ENCODE results near the gene GSTM3. TPM values are rescaled to one million over a fixed set of nuclear protein-coding genes. Genes with fewer than 3 reads are reported as not detected.
A peak's percentile ranks its signal among the peaks of the same experiment; 100 is the strongest.

The GSTM3 gene
- total RNA-seq, 1 donor from 2014 or later, result 18.5 TPM

DNA sequence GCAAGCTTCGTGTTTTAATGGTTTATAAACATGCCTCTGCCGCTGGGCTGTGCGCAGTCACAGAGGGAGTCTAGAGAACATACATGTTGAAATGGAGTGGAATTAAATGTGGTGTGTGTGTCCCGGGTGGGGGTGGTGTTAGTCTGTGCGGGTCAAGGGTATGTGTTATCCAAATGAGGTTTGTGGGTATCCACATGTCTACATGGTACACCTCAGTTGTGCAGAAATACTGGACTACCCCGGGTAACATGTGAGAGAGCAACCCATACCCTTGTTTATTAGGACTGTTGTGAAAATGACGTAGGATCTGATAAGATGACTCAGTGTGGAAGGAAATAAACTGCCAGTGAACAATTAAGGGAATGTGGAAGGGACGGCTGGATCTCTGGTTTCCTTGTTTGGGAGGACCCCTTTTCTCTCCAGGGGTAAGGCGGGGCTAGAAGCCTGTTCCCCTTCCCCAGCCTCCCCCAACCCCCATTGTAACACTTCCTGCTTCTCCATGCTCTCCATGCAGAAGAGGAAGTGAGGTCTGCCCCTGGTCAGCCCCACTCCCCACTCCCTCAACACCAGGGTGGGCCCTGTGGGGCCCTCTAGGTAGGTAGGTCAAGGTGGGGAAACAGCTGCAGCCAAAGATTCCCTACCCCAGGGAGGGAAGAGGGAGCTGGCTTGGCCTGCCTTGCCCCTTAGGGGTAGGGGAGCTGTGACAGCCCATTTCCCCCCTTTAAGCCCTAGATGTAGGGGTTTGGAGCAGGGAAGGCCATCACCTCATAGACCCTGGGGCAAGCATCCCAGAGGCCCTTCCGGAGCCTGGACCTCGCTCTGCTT is 22.2 kb upstream of the GSTM3 start:
- H3K4me1 ChIP-seq, result peaks cover 12% of the 10 kb centered on the region

DNA sequence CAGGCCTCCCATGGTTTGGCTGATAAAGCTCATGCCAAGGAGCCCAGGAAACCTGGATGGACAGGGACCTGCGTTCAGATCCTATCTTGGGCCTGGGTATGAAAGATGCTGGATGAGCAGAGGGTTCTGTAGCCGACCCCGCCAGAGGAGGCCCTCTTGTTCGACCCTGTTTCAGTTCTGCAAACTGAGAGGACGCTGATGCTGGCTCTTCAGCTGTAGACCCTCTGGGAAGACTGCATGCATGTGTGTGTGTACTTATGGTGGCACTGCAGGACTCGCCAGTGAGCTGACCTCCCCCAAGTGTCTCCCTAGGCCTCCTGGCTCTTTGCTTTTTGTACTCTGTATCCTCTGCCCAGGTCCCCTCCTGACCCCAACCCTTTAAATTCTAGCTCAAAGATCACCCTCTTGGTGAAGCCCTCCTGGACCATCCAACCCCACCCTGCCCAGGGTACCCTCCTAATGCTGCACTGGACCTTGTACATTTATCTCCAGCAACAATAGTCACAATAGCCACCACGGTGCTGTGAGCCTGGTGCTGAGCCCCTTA is 21.3 kb upstream of the GSTM3 start:
- no peak overlapping the region for H3K27ac ChIP-seq
- H3K27me3 ChIP-seq (ENCODE audit: low read depth), result no peaks in the 10 kb centered on the region
- no peak overlapping the region for H3K4me3 ChIP-seq
- H3K9me3 ChIP-seq, result no peaks in the 10 kb centered on the region
- H3K4me1 ChIP-seq, result peaks cover 12% of the 10 kb centered on the region
- H3K36me3 ChIP-seq, result no peaks in the 10 kb centered on the region
- TF ChIP-seq, protein P1, sequence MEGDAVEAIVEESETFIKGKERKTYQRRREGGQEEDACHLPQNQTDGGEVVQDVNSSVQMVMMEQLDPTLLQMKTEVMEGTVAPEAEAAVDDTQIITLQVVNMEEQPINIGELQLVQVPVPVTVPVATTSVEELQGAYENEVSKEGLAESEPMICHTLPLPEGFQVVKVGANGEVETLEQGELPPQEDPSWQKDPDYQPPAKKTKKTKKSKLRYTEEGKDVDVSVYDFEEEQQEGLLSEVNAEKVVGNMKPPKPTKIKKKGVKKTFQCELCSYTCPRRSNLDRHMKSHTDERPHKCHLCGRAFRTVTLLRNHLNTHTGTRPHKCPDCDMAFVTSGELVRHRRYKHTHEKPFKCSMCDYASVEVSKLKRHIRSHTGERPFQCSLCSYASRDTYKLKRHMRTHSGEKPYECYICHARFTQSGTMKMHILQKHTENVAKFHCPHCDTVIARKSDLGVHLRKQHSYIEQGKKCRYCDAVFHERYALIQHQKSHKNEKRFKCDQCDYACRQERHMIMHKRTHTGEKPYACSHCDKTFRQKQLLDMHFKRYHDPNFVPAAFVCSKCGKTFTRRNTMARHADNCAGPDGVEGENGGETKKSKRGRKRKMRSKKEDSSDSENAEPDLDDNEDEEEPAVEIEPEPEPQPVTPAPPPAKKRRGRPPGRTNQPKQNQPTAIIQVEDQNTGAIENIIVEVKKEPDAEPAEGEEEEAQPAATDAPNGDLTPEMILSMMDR (IDR thresholded peaks at IDR 0.05), result no peak
- DNase-seq, result no peak
- ATAC-seq, result no peak
- intact Hi-C loops (cut with DNase I), result no loop called here

More for the DNA sequence above, 22.2 kb upstream of the GSTM3 start:
- DNase-seq, result peak; percentile 43
- Histone ChIP-seq H3K27ac (no peak overlapping the region), H3K27me3 (ENCODE audit: low read depth) (no peaks in the 10 kb centered on the region), H3K9me3 (no peaks in the 10 kb centered on the region), H3K4me3 (no peak overlapping the region), H3K36me3 (no peaks in the 10 kb centered on the region)
- peak; percentile 20 to 50 for ATAC-seq
- TF ChIP-seq, protein P1 (IDR thresholded peaks at IDR 0.05), result no peak
- intact Hi-C loops (cut with DNase I), result no loop called here

DNA sequence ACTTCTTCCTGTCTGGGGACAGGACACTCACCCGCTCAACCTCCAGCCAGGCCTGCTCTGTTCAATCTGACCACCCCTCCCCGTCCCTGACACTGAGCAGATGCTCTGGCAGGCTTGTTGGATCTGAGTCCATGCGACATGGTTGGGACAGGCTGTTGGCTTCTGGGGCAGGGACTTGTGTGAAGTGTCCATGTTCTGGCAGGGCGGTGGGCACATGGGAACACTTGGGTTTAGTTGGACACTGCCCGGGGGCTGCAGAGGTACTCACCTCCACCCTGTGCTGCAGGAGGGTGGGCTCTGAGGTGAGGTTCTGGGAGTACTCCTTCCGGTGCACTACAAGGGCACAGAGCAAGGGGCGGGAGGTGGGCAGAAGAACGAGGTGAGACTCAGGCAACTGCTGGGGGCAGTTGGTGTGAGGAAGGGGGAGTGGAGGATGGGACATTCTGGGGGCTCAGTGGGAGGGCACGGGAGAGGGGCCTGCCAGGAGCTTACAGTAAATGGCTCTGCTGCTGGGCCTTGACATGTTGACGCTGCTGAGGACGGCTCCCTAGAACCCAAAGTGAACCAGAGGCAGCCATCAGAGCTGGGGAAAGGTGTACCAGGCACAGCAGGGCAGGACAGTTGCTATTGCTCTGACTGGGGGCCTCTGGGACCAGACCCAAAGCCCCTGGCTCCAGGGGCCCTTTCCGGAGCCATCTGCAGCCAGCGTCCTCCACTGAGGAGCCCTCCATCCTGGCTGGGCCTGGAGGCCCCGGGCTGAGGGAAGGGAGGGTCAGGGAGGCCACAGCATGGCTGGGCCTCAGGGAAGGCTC is 20.6 kb upstream of the GSTM3 start:
- DNase-seq (peak; percentile 35), ATAC-seq (no peak)
- no peaks in the 10 kb centered on the region for H3K9me3 ChIP-seq
- TF ChIP-seq, protein P1 (IDR thresholded peaks at IDR 0.05), result no peak
- intact Hi-C loops (cut with DNase I), result no loop called here
- peaks cover 12% of the 10 kb centered on the region for H3K4me1 ChIP-seq
- no peak overlapping the region for H3K27ac ChIP-seq
- no peaks in the 10 kb centered on the region for H3K27me3 ChIP-seq (ENCODE audit: low read depth)
- H3K36me3 ChIP-seq, result no peaks in the 10 kb centered on the region
- H3K4me3 ChIP-seq, result no peak overlapping the region

DNA sequence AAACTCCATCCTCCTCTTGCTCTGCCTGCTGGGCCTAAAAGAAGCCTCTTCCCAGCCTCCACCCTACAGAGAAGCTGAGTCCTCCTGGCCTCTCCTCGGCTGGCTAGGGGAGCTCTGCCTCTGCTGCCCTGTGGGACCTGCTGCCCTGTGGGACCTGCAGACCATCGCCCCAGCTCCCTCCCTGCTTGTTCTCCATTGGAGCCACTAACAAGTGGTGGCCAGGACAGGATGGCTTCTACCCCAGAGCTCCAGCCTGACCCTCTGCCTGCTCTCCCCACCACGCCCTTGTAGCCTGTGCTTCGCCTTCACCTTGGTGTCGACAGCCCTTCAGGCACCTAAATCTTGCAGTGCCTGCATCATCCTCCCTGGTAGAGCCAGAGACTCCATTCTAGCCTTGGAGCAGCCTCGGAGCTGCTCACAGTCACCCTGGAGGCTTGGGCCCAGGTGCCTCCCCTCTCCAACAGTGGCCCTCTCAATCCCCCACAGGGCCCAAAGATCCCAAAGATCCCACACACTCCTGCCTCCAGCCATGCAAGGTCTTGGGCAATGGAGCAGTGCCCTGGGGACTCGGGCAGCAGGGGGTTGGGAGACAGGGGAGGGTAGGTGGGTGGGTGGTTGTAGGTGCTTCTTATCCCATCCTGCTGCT is 19.9 kb upstream of the GSTM3 start:
- Histone ChIP-seq H3K4me1 (peaks cover 12% of the 10 kb centered on the region), H3K27ac (no peak overlapping the region), H3K36me3 (no peaks in the 10 kb centered on the region), H3K4me3 (no peak overlapping the region), H3K27me3 (ENCODE audit: low read depth) (no peaks in the 10 kb centered on the region), H3K9me3 (no peaks in the 10 kb centered on the region)
- no peak for ATAC-seq
- TF ChIP-seq, protein P1 (IDR thresholded peaks at IDR 0.05), result no peak
- DNase-seq, result peak; percentile 32
- intact Hi-C loops (cut with DNase I), result no loop called here
